NCI-H146 treated with DMSO at 0.1 percent for 48 hours (cell line): ENCODE measurements around the gene SMARCA4.
A peak's percentile ranks its signal among the peaks of the same experiment; 100 is the strongest.
"Not testable (repeated sequence)": the region's sequence is repeated elsewhere in the genome, so short reads cannot be mapped to it uniquely, and the experiment has no call there.

Experiments used
- DNase-seq: peaks from one replicate; lab custom pipeline; 2025; ENCODE audit not compliant: unreplicated experiment; lab: John Stamatoyannopoulos, UW

SMARCA4 gene

DNA sequence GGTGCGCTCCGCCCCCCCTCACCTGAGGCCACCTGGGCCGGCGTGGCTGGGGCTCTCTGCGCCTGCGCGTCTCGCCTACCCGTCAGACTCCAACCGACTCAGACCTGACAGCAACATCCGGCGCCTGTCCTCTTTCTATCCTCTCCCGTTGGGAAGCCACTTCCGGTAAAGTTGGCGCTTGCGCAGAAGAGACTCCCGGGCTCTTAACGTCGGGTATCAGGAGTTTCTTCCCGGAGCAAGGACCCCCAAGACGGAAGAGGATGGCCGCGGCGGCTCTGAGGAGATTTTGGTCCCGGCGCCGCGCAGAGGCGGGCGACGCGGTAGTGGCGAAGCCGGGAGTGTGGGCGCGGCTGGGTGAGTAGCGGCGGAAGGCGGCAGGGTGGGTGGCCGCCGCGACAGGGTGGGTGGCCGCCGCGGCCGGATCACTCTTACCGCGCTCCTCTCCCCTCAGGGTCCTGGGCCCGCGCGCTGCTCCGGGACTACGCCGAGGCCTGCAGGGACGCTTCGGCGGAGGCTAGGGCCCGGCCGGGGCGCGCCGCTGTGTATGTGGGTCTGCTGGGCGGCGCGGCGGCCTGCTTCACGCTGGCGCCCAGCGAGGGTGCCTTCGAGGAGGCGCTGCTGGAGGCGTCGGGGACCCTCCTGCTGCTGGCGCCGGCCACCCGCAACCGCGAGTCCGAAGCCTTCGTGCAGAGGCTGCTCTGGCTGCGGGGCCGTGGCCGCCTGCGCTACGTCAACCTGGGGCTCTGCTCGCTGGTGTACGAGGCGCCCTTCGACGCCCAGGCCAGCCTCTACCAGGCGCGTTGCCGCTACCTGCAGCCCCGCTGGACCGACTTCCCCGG, 32.0 kb upstream of the SMARCA4 start, which contains the start of the genes TIMM29 and YIPF2:
TSS of gene TIMM29 (plus strand) at position 249 of the 839 bp plus-strand sequence. CDS start at position 261, 12 bp downstream.
TSS of gene YIPF2 (minus strand) at position 77 of the 839 bp plus-strand sequence. CDS start 229 bp downstream, outside the sequence.
- peak; percentile 98 for DNase-seq

DNA sequence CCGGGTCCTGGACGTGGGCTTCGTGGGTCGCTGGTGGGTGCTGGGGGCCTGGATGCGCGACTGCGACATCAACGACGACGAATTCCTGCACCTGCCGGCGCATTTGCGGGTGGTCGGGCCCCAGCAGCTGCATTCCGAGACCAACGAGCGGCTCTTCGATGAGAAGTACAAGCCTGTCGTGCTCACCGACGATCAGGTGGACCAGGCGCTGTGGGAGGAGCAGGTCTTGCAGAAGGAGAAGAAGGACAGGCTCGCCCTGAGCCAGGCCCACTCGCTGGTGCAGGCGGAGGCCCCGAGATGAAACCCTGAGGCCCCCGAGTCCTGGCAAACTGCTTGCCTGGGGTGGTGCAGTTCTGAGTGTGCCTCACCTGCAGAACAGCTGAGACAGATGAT, 31.4 kb upstream of the SMARCA4 start:
- no peak for DNase-seq

DNA sequence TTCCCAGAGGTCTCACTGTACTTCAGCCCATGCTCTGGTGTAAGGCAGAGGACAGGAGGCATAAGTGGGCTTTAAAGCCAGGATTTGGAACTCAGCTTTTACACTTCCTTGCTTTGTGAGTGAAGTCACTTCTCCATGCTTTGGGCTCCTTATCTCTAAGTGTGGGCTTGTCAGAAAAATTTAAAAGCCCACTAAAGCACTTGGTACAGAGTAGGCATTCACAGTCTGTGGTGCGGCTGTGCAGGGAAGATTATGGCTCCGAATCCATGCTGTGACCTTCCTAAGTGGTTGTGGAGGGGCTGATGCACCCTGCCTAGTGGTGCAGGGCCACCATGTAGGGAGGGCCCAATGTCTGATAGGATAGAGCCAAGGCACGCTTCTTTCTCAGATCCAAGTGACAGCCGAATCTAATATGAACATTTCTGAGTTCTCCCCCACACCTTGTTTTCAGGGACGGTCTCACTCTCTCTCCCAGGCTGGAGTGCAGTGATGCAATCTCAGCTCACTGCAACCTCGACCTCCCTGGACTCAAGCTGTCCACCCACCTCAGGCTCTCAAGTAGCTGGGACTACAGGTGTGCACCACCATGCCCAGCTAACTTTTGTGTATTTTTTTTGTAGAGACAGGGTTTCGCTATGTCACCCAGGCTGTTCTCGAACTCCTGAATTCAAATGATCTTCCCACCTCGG, 25.3 kb upstream of the SMARCA4 start:
- DNase-seq = no peak

DNA sequence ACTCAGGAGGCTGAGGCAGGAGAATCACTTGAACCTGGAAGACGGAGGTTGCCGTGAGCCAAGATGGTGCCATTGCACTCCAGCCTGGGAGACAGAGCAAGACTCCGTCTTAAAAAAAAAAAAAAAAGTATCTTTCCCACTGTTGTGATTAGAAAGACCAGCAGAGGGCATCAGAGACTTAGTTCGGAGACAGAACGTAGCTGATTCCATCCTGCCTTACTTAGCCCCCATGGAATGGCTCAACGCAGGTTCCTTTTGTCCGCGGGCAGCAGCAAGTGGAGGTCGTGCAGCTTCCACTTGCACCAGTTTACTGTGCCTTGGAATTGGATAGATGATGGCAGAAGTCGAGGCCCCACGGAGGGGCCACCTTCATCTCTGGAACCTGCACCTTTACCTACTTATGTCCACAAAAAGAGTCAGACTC, 24.2 kb upstream of the SMARCA4 start:
- peak; percentile 81 for DNase-seq

DNA sequence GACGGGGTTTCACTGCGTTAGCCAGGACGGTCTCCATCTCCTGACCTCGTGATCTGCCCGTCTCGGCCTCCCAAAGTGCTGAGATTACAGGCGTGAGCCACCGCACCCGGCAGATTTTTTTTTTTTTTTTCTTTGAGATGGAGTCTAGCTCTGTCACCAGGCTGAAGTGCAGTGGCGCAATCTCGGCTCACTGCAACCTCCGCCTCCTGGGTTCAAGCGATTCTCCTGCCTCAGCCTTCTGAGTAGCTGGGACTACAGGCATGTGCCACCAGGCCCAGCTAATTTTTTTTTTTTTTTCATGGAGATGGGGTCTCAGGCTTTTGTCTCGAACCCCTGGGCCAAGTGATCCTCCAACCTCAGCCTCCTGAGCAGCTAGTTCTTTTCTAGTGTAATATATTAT, 19.2 kb upstream of the SMARCA4 start:
- DNase-seq = not testable (repeated sequence)

DNA sequence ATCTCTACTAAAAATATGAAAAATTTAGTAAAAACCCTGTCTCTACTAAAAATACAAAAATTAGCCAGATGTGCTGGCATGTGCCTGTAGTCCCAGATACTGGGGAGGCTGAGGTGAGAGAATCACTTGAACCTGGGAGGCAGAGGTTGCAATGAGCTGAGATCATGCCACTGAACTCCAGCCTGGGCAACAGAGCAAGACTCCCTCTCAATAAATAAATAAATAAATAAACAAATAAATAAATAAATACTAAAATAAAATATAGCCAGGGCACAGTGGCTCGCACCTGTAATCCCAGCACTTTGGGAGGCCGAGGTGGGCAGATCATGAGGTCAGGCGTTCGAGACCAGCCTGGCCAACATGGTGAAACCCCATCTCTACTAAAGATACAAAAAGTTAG, 17.4 kb upstream of the SMARCA4 start:
- DNase-seq = not testable (repeated sequence)

DNA sequence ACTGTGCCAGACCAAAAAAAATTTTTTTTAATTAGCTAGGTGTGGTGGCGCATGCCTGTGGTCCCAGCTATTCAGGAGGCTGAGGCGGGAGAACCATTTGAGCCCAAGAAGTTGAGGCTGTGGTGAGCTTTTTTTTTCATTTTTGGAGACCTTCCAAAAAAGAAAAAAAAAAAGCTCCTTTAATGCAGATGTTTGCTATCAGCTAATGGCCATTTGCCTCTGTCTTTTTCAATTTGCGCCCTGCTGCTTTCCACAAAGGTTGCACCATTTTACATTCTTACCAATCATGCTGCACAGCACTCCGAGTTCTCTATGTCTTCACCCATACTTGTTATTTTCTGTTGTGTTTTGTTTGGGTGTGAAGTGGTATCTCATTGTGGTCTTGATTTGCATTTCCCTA, 15.6 kb upstream of the SMARCA4 start:
- DNase-seq = no peak

DNA sequence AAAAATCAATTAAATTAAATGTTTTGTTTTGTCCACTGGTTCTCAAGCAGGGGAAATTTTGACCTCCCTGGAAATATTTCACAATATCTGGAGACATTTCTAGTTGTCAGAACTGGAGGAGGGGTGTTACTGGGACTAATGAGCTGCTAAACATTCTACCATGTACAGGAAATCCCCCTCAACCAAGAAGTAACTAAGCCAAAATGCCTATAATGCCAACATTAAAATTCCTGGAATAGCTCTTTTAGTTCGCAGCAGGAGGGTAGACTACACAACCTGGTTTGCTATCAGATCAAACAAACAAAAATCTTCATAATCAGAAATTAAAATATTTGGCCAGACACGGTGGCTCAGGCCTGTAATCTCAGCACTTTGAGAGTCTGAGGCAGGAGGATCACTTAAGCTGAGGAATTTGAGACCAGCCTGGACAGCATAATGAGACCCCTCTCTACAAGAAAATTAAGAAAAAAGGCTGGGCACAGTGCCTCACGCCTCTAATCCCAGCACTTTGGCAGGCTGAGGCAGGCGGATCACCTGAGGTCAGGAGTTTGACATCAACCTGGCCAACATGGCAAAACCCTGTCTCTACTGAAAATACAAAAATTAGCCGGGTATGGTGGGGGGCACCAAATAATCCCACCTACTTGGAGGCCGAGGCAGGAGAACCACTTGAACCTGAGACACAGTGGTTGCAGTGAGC, 13.7 kb upstream of the SMARCA4 start:
- no peak for DNase-seq

DNA sequence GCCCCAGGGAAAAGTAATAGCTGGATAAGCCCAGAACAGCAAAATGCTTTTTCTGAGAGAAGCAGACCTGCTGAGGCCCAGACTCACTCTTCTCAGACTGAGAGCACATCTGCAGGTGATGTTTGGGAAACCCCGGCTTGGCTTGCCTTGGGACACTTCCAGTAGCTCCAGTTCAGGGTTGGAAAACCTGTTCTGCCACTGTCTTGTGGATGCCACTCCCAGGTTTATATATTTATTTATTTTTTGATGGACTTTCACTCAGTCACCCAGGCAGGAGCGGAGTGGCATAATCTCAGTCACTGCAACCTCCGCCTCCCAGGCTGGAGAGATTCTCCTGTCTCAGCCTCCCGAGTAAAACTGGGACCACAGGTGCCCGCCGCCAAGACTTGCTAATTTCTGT, 8.0 kb upstream of the SMARCA4 start:
- DNase-seq = no peak

DNA sequence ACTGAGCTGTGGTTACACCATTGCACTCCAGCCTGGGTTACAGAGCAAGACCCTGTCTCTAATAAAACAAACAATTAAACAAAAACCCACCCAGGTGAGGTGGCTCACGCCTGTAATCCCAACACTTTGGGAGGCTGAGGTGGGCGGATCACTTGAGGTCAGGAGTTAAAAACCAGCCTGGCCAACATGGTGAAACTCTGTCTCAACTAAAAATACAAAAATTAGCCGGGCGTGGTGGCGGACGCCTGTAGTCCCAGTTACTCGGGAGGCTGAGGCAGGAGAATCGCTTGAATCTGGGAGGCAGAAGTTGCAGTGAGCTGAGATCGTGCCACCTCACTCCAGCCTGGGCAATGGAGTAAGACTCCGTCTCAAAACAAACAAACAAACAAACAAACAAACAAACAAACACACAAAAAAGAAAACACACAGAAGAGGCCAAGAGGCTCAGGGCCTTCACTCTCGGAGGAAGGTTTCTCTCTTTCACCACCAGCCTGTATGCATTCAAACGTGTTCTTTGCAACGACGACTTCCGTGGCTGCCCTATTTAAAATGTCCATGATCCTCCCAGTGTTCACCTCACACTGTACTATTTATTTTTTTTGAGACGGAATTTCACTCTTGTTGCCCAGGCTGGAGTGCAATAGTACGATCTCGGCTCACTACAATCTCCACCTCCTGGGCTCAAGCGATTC, 1.4 kb upstream of the SMARCA4 start:
- DNase-seq = not testable (repeated sequence)

DNA sequence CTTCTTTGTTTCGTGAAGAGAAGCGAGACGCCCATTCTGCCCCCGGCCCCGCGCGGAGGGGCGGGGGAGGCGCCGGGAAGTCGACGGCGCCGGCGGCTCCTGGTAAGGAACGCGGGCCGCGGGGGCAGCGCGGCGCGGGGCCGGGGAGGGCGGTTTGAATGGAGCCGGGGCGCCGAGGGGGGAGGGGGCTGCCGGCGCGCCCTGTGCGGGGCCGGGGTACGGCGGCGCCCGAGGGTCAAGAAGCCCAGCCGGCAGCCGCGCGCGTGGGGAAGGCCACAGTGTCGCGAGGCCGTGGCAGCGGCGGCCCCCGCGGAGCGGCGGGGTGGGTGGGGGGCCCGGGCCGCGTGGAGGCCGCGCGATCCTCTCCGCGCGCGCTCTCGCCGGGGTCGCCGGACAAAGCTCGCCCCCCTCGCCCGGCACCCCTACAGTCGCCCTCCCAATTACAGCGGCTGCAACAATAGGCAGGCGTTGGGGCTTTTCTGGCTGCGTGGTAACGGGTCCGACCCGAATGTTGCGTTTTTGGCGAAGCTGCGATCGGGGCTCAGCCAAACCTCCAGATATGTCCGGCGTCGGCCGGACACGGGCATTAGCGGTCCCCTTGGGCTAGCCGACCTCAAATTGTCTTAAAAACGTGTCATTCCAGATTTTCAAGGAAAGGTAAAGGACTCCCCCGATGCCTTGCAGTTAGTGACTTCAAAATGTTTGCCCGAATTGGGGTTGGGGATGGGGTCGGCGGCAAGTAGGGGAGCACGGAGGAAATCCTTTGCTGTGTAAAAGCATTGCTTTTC, 437 bp downstream of the SMARCA4 start:
- no peak for DNase-seq

DNA sequence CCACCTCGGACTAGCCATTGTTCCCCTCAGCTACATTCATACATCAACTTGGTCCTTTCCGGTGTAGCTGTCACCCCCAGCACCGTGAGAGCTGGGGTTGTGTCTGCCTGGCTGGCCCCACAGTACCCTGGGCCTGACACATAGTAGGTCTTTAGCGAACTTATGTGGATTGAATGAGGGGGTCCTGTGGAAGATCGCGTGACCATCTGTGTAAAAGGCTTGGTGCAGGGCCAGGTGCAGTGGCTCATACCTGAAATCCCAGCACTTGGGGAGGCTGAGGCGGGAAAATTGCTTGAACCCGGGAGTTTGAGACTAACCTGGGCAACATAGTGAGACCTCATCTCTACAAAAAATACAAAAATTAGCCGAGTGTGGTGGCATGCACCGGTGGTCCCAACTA, 2.0 kb downstream of the SMARCA4 start:
- no peak for DNase-seq

DNA sequence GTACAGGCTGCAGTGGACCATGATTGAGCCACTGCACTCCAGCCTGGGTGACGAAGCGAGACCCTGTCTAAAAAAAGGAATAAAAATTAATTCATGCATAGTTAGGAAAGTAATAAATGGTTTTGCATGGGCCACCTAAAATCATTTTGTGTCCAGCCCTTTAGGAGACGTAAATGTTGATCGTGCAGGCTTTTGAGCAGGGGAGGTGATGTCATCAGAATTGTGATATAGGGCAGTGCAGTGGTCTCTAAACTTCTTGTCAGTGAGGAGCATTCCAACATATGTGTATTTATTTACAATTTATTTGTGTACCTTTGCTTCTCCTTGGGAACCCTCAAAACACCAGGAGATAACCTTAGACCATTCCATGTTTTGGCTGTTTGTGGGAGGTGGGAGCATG, 3.0 kb downstream of the SMARCA4 start:
- no peak for DNase-seq

DNA sequence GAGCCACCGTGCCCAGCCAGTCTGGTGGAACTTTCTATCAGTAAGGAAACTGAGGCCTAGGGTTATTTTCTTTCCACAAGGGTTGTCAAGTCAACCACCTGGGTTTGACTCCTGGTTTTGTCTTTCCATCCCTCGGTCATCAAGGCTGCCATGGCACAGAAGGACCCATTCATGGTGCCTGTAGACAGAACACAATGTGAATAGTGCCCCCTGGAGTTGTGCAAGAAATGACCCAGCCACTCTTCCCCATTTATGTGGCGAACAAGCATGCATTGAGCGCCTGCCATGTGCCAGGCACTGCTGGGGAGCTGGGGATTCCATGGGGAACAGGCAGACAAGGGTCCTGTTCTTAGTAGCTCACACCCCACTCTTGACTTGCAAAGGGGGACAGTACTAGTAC, 4.1 kb downstream of the SMARCA4 start:
- DNase-seq = no peak

DNA sequence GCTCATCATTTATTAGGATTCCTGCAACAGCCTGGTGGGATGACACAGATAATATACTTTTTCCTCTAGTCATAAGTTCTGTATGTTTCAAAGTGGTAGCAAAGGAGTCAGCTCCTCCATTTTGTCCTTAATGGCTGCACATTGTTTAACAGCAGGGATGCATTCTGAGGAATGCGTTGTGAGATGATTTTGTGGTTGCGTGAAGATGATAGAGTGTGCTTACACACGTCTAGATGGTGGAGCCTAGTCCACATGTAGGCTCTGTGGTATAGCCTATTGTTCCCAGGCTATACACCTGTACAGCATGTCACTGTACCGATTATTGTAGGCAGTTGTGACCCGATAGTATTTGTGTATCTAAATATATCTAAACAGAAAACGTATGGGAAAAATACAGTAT, 4.6 kb downstream of the SMARCA4 start:
- no peak for DNase-seq

DNA sequence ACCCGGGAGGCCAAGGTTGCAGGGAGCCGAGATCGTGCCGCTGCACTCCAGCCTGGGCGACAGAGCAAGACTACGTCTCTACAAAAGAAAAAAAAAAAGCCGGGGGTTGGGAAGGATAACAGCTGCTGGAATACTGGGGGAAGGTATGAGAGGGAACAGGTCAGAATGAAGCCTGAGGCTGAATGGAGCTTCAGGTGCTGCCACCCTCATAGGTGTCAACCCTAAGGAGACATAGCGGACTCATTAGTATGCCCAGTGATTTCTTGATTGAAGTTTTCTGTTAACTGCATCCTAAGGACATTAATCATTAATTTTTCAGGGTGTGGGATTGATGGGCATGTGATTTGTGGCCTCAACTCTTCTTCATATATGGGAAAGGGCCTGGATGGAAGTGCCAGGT, 6.0 kb downstream of the SMARCA4 start:
- no peak for DNase-seq

DNA sequence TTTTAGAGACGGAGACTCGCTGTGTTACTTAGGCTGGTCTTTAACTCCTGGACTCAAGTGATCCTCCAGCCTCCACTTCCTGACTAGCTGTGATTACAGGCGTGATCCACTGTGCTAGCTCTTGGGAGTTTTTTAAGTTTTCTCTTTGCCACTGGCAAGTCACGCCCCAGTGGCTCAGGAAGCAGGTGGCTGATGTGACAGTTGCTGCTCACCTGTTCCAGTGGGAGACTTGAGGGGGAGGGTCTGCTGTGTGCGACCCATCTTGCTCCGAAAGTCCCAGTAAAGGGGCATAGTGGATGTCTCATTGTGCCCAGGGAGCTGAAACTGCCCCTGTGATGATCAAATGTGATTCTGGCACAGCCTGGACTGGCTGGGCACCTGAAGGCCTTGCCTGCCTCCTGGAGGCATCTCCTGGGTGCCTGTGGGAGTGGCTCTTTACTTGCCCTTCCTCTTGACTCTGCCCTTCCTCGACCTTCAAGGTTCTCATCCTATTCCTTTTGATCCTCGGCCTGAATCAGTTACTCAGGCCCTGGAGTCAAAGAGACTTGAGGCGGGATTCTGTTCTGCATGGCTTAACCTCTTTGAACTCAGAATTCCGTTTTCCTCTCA, 7.8 kb downstream of the SMARCA4 start:
- no peak for DNase-seq

DNA sequence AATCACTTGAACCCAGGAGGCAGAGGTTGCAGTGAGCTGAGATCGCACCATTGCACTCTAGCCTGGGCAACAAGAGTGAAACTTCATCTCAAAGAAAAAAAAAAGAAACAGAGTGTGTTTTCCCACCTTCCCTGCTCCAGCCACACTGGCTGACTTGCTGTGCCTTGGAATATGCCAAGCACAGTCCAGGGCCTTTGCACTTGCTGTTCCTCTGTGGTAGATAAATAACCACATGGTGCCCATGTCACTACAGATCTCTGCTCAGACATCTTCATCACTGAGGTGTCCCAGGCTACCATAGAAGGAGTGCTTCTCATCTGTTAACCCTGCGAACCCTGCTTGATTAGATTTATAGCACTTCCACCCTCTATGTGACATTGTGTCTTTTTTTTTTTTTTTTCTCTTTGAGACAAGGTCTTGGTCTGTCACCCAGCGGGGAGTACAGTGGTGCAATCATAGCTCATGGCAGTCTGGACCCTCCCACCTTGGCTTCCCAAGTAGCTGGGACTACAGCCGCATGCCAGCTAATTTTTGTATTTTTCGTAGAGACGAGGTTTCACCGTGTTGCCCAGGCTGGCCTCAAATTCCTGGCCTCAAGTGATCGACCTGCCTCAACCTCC, 10.4 kb downstream of the SMARCA4 start:
- no peak for DNase-seq

DNA sequence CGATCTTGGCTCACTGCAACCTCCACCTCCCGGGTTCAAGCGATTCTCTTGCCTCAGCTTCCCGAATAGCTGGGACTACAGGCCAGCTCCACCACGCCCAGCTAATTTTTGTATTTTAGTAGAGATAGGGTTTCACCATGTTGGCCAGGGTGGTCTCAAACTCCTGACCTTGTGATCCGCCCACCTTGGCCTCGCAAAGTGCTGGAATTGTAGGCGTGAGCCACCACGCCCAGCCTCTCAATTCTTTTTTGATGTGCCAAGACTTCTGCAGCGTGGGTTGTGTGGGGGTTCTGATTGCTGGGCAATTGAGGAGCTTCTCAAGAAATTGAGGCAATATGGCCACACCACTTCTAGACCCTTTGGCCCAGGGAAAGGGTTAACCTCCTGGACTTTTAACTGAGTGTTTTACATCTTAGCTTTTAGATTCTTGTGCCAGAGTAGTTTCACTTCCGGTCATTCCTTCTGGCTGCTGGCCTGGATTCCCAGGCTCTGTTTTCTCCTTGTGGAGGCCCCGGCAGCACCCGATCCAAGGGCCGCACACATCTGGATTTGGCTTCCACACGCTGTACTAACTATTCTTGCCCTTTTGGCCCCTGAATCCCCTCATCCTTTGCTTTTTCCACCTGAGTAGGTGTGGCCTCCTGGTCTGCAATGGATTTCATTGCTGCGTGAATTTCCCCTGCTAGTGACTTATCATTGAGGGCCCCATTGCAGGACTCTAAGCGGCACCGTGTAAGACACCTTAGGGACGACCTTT, 14.7 kb downstream of the SMARCA4 start:
- no peak for DNase-seq
